ENCODE results near the gene SLC35E3. TPM values are rescaled to one million over a fixed set of nuclear protein-coding genes. Genes with fewer than 3 reads are reported as not detected.

The SLC35E3 gene
- total RNA-seq, 1 experiment from 2014 or later = 4.9 TPM

DNA sequence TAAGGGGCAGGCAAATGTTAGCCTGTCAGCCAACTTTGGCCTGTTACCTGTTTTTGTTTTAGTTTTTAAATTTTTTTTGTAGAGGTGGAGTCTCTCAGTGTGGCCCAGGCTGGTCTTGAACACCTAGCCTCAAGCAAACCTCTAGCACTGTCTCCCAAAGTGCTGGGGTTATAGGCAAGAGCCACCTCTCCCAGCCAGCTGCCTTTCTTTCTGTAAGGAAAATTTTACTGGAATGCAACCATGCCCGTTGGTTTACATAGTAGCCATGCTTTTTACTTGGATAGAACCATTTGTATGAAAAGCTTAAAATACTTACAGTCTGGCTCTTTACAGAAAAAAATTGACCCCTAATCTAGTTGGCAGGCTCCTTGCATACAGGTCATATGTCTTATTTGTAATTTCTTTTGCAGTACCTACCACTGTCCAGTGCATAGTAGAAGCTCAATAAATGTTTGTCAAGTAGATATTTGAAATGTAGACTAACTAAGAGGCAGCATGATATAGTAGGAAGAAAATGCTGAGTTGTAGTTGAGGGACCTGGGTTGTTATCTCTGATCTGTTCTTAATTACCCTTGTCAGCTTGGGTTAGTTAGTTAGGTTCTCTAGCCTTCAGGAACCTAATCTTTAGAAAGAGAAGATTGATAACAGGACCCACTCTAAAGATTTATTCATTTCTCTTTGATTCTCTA is 66.7 kb downstream of the SLC35E3 start:
- H3K4me1 ChIP-seq (ENCODE audit: control insufficient read depth in 1 of 2, insufficient read depth in 2 of 2, low read length in 2 of 2) = peaks cover 0 to 11% of the 10 kb centered on the region in 2 experiments; a peak in 1 of 4 replicates
- BruUV-seq (replicated peaks) = no TSS peak
- peaks cover 24 to 42% of the 10 kb centered on the region in 2 experiments; a peak in 3 of 4 replicates for H3K36me3 ChIP-seq (ENCODE audit: control insufficient read depth in 1 of 2, insufficient read depth in 2 of 2, low read length in 2 of 2)
- no peaks in the 10 kb centered on the region for H3K9me3 ChIP-seq (ENCODE audit: control insufficient read depth in 1 of 2, insufficient read depth in 1 of 2, low read depth in 1 of 2, low read length in 2 of 2)
- H3K9me2 ChIP-seq (ENCODE audit: insufficient read depth) = no peaks in the 10 kb centered on the region
- H3K27me3 ChIP-seq (ENCODE audit: insufficient read depth, low read length) = no peaks in the 10 kb centered on the region
- CTCF ChIA-PET = interaction anchor here (1.0 to 1.5 kb wide), 3 partner anchors 10 to 454 kb away, joined by 3 to 8 read pairs (median 4); no protein-coding TSS in a partner anchor
- no peak overlapping the region for H3K9ac ChIP-seq (ENCODE audit: low read length)
- TF ChIP-seq SIN3A (IDR thresholded peaks at IDR 0.05; ENCODE audit: low read depth) (no peak), RAD21 (IDR thresholded peaks at IDR 0.05; ENCODE audit: low read depth) (no peak), EGR1 (IDR thresholded peaks at IDR 0.05; ENCODE audit: low read depth) (no peak), CBX3 (IDR thresholded peaks at IDR 0.05; ENCODE audit: low read depth) (no peak), JUND (IDR thresholded peaks at IDR 0.05) (no peak), ELF1 (IDR thresholded peaks at IDR 0.05; ENCODE audit: borderline replicate concordance, low read depth) (no peak), EZH2phosphoT487 (IDR thresholded peaks at IDR 0.05; ENCODE audit: borderline replicate concordance) (no peak)
- TF ChIP-seq, protein P1, sequence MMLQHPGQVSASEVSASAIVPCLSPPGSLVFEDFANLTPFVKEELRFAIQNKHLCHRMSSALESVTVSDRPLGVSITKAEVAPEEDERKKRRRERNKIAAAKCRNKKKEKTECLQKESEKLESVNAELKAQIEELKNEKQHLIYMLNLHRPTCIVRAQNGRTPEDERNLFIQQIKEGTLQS (IDR thresholded peaks at IDR 0.05) = no peak
- H3K79me2 ChIP-seq (ENCODE audit: insufficient read depth, low read length) = peaks cover 95% of the 10 kb centered on the region
- H3K4me2 ChIP-seq (ENCODE audit: low read length) = no peak overlapping the region
- DNase-seq (ENCODE audit: low read depth, low spot score) (no peak), ATAC-seq (no peak)
- RAD21 ChIA-PET (ENCODE audit: low non-redundant PET in 1 of 2, low total read pairs in 2 of 2, uncharacterized antibody in 2 of 2, unreplicated experiment in 2 of 2) = no interaction called here
- H4K20me1 ChIP-seq (ENCODE audit: insufficient read depth) = peaks cover 4% of the 10 kb centered on the region; the same call in 1 of the 2 replicates
- no peak overlapping the region for H2AFZ ChIP-seq (ENCODE audit: low read depth, low read length, poor library complexity, severe bottlenecking)
- no peak overlapping the region for H3K4me3 ChIP-seq (replicated peaks in 1 of 2; ENCODE audit: low read depth in 1 of 2, low read length in 2 of 2)
- H3K27ac ChIP-seq (ENCODE audit: low read depth, low read length) = no peak overlapping the region
- intact Hi-C loops (cut with micrococcal nuclease) = no loop called here
- POLR2A ChIA-PET = no interaction called here

DNA sequence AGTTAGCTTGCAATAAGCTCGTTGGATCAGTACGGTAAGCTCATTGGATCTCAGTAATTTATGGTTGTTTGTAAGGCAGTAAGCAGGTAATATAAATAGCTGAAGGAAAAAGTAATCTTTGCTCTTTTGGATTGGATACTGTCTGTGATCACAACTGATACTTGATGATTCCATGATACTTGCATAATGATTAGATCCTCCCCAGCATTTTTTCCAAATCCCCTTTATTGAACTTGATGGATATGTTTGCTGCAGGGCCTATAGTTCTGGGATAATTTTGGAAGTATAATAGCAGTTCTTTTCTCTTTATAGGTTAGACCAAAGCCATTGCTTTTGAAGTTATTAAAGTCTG is 67.2 kb downstream of the SLC35E3 start:
- Histone ChIP-seq H4K20me1 (ENCODE audit: insufficient read depth) (peaks cover 4% of the 10 kb centered on the region; the same call in 1 of the 2 replicates), H3K4me3 (replicated peaks in 1 of 2; ENCODE audit: low read depth in 1 of 2, low read length in 2 of 2) (no peak overlapping the region), H3K4me2 (ENCODE audit: low read length) (no peak overlapping the region), H3K9ac (ENCODE audit: low read length) (no peak overlapping the region), H2AFZ (ENCODE audit: low read depth, low read length, poor library complexity, severe bottlenecking) (no peak overlapping the region), H3K27me3 (ENCODE audit: insufficient read depth, low read length) (no peaks in the 10 kb centered on the region), H3K4me1 (ENCODE audit: control insufficient read depth in 1 of 2, insufficient read depth in 2 of 2, low read length in 2 of 2) (peaks cover 0 to 11% of the 10 kb centered on the region in 2 experiments; a peak in 1 of 4 replicates), H3K9me3 (ENCODE audit: control insufficient read depth in 1 of 2, insufficient read depth in 1 of 2, low read depth in 1 of 2, low read length in 2 of 2) (no peaks in the 10 kb centered on the region), H3K27ac (ENCODE audit: low read depth, low read length) (no peak overlapping the region), H3K9me2 (ENCODE audit: insufficient read depth) (no peaks in the 10 kb centered on the region), H3K36me3 (ENCODE audit: control insufficient read depth in 1 of 2, insufficient read depth in 2 of 2, low read length in 2 of 2) (peaks cover 24 to 46% of the 10 kb centered on the region in 2 experiments; a peak in 3 of 4 replicates), H3K79me2 (ENCODE audit: insufficient read depth, low read length) (peaks cover 97% of the 10 kb centered on the region)
- DNase-seq (ENCODE audit: low read depth, low spot score) = no peak
- ATAC-seq = no peak
- ChIA-PET CTCF (interaction anchor here (1.3 to 1.5 kb wide), 2 partner anchors 9 to 17 kb away, joined by 4 to 8 read pairs; no protein-coding TSS in a partner anchor), POLR2A (no interaction called here), RAD21 (ENCODE audit: low non-redundant PET in 1 of 2, low total read pairs in 2 of 2, uncharacterized antibody in 2 of 2, unreplicated experiment in 2 of 2) (no interaction called here)
- no TSS peak for BruUV-seq (replicated peaks)
- intact Hi-C loops (cut with micrococcal nuclease) = no loop called here
- no peak for TF ChIP-seq EZH2 (IDR thresholded peaks at IDR 0.05)
- TF ChIP-seq YY1 (IDR thresholded peaks at IDR 0.05; ENCODE audit: extremely low read depth, insufficient replicate concordance, low read depth, low read length) = no peak
- no peak for TF ChIP-seq TCF7L2 (IDR thresholded peaks at IDR 0.05; ENCODE audit: borderline replicate concordance, extremely low read depth, insufficient read depth, insufficient read length)
- TF ChIP-seq CBX3 (IDR thresholded peaks at IDR 0.05; ENCODE audit: low read depth) = no peak
- TF ChIP-seq RAD21 (IDR thresholded peaks at IDR 0.05; ENCODE audit: low read depth) = no peak
- no peak for TF ChIP-seq JUND (IDR thresholded peaks at IDR 0.05)
- TF ChIP-seq FOSL1 (IDR thresholded peaks at IDR 0.05; ENCODE audit: low read depth) = no peak
- no peak for TF ChIP-seq SIN3A (IDR thresholded peaks at IDR 0.05; ENCODE audit: low read depth)
- TF ChIP-seq, protein P2, sequence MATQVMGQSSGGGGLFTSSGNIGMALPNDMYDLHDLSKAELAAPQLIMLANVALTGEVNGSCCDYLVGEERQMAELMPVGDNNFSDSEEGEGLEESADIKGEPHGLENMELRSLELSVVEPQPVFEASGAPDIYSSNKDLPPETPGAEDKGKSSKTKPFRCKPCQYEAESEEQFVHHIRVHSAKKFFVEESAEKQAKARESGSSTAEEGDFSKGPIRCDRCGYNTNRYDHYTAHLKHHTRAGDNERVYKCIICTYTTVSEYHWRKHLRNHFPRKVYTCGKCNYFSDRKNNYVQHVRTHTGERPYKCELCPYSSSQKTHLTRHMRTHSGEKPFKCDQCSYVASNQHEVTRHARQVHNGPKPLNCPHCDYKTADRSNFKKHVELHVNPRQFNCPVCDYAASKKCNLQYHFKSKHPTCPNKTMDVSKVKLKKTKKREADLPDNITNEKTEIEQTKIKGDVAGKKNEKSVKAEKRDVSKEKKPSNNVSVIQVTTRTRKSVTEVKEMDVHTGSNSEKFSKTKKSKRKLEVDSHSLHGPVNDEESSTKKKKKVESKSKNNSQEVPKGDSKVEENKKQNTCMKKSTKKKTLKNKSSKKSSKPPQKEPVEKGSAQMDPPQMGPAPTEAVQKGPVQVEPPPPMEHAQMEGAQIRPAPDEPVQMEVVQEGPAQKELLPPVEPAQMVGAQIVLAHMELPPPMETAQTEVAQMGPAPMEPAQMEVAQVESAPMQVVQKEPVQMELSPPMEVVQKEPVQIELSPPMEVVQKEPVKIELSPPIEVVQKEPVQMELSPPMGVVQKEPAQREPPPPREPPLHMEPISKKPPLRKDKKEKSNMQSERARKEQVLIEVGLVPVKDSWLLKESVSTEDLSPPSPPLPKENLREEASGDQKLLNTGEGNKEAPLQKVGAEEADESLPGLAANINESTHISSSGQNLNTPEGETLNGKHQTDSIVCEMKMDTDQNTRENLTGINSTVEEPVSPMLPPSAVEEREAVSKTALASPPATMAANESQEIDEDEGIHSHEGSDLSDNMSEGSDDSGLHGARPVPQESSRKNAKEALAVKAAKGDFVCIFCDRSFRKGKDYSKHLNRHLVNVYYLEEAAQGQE (IDR thresholded peaks at IDR 0.05; ENCODE audit: low read depth) = no peak
- TF ChIP-seq, protein P3, sequence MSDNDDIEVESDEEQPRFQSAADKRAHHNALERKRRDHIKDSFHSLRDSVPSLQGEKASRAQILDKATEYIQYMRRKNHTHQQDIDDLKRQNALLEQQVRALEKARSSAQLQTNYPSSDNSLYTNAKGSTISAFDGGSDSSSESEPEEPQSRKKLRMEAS (IDR thresholded peaks at IDR 0.05) = no peak
- no peak for TF ChIP-seq POLR2A (IDR thresholded peaks at IDR 0.05; ENCODE audit: borderline replicate concordance, extremely low read depth, insufficient read depth, insufficient read length)
- no peak for TF ChIP-seq EGR1 (IDR thresholded peaks at IDR 0.05; ENCODE audit: low read depth)

Measured in HCT116 (cell line).